ENCODE results near the gene FAM107B.
"Not testable (repeated sequence)": the region's sequence is repeated elsewhere in the genome, so short reads cannot be mapped to it uniquely, and the experiment has no call there.

Gene FAM107B

DNA sequence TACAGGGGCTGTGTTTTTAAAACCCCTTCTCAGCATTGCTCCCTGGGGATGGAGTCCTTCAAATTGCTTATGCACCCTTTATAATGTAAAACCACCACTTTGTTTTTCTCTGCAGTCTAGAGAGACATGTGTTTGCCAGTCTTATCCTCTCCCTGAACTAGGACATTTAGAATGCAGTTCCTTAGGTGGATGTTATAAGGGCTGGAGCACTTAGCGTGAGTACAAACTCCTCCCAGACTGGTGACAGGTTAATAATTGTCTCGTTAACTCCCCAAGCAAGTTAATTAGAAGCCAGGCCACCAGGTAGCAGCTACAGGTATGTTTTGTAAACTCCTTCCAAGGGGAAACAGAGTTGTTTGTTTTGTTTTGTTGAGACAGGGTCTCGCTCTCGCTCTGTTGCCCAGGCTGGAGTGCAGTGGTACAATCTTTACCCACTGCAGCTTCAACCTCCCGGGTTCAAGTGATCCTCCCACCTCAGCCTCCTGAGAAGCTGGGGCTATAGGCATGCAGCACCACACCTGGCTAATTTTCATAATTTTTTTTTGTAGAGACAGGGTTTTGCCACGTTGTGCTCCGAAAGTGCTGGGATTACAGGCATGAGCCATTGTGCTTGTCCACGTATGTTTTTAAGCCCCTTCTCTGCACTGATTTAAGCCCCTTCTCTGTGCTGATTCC lies 100.2 kb downstream of the FAM107B start:
- H3K36me3 Mint-ChIP-seq: no peaks in the 10 kb centered on the region
- no peak for ATAC-seq
- no peaks in the 10 kb centered on the region for H3K9me3 Mint-ChIP-seq
- peaks cover 25% of the 10 kb centered on the region for H3K4me1 Mint-ChIP-seq
- no peaks in the 10 kb centered on the region for H3K27me3 Mint-ChIP-seq
- peak overlapping the region; percentile 75 for H3K27ac Mint-ChIP-seq
- no peak overlapping the region for H3K4me3 Mint-ChIP-seq

DNA sequence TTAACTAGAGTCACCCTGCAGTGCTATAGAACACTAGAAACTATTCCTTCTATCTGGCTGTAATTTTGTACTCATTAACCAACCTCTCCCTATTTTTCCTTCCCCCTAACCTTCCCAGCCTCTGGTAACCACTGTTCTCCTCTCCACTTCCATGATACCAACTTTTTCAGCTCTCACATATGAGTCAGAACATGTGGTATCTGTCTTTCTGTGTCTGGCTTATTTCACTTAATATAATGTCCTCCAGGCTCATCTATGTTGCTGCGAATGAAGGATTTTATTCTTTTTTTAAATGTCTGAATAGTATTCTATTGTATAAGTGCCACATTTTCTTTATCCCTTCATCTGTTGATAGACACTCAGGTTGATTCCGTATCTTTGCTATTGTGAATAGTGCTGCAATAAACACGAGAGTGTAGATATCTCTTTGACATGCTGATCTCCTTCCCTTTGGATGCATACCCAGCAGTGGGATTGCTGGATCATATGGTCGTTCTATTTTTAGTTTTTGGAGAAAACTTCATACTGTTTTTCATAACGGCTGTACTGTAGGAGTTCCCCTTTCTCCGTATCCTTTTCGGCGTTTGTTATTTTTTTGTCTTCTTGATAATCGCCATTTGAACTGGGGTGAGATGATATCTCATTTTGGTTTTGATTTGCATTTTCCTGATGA lies 101.4 kb downstream of the FAM107B start:
- no peaks in the 10 kb centered on the region for H3K36me3 Mint-ChIP-seq
- H3K27ac Mint-ChIP-seq: peak overlapping the region; percentile 75
- H3K4me3 Mint-ChIP-seq: peak overlapping the region; percentile 66
- H3K9me3 Mint-ChIP-seq: no peaks in the 10 kb centered on the region
- H3K4me1 Mint-ChIP-seq: peaks cover 25% of the 10 kb centered on the region
- no peak for ATAC-seq
- H3K27me3 Mint-ChIP-seq: no peaks in the 10 kb centered on the region

DNA sequence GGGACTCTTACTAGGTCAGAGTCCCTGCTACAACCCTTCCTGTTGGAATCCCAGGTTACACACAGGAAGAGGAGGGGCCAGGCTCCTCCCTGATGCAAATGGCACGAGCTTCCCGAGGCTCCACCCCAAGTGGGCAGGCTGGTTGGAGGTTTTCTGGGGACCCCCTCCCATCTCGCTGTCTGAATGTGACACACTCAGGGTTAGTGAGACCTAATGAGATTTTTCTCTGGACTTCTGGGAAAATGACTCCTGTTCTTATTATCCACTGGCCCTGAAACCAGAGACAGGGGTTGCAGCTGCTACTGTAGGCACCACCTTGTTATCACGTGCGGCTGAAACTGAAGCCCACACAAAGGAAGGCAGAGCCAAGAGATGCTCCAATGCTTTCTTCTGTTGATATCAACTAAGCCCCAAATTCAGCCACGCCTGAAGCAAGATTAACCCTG lies 103.3 kb downstream of the FAM107B start:
- no peak overlapping the region for H3K4me3 Mint-ChIP-seq
- peaks cover 4% of the 10 kb centered on the region for H3K9me3 Mint-ChIP-seq
- H3K27ac Mint-ChIP-seq: no peak overlapping the region
- H3K27me3 Mint-ChIP-seq: no peaks in the 10 kb centered on the region
- ATAC-seq: no peak
- peaks cover 6% of the 10 kb centered on the region for H3K36me3 Mint-ChIP-seq
- H3K4me1 Mint-ChIP-seq: peaks cover 25% of the 10 kb centered on the region

DNA sequence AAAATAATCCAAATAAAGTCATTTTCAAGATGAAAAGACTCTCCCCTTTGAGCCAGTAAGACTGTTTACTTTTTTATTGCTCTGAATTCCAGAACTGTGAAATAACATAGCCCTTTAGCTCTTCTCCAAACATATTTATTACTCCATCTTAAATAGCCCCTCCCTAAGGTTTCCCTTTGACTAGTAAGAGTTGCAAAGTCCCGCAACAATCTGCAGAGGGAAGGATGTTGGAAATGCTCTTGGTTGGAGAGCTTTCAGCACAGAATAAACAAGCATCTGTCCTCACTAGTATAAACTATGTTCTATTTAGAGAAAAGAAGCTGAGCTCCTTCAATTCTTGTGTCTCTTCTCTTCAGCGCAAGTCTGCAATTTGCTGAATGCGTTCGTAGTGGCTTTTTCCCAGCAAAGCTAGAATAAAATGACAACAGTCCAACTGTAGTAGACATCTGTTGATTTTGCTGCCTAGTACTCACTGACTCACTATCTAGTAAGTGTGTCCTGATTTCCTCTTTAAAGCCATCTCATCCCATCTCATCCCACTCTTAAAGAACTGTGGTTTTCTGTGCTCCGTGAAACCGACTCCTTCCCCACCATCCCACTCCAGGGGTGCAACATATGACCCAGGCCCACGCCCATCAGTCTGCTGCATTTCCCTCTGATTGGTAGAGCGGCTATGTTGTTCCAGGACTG lies 104.0 kb downstream of the FAM107B start:
- Mint-ChIP-seq H3K9me3 (peaks cover 10% of the 10 kb centered on the region), H3K36me3 (peaks cover 13% of the 10 kb centered on the region), H3K4me1 (peaks cover 25% of the 10 kb centered on the region), H3K4me3 (no peak overlapping the region), H3K27ac (no peak overlapping the region), H3K27me3 (no peaks in the 10 kb centered on the region)
- no peak for ATAC-seq

DNA sequence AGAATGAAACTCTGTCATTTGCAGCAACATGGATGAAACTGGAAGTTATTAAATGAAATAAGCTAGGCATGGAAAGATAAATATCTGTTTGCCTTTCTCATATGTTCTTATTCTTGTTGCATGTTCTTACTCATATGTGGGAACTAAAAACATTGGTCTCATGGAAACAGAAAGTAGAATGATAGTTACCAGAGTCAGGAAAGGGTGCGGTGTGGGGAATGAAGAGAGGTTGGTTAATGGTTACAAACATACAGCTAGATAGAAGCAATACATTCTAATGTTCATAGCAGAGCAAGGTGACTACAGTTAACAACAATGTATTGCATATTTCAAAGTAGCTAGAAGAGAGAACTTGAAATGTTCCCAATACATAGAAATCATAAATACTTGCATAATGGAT lies 105.1 kb downstream of the FAM107B start:
- ATAC-seq: no peak
- Mint-ChIP-seq H3K36me3 (peaks cover 15% of the 10 kb centered on the region), H3K9me3 (peaks cover 10% of the 10 kb centered on the region), H3K27me3 (no peaks in the 10 kb centered on the region), H3K4me3 (no peak overlapping the region), H3K27ac (no peak overlapping the region), H3K4me1 (peaks cover 18% of the 10 kb centered on the region)

DNA sequence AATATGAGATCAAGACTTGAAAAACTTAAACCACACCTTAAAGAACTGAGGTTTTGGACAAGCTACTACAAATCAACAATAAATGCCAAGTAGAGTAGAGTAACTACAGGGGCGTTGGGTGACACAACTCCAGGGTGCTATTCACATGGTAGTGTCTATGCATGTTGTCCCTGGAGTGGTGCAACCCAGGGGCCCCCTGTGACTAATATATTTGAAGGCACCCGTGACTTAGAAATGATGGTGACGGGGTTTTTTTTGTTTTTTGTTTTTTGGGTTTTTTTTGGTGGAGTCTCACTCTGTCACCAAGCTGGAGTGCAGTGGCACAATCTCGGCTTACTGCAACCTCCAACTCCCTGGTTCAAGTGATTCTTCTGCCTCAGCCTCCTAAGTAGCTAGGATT lies 106.9 kb downstream of the FAM107B start:
- no peak overlapping the region for H3K27ac Mint-ChIP-seq
- H3K4me3 Mint-ChIP-seq: no peak overlapping the region
- H3K36me3 Mint-ChIP-seq: peaks cover 15% of the 10 kb centered on the region
- H3K4me1 Mint-ChIP-seq: peaks cover 7% of the 10 kb centered on the region
- H3K27me3 Mint-ChIP-seq: no peaks in the 10 kb centered on the region
- no peak for ATAC-seq
- H3K9me3 Mint-ChIP-seq: peaks cover 10% of the 10 kb centered on the region

DNA sequence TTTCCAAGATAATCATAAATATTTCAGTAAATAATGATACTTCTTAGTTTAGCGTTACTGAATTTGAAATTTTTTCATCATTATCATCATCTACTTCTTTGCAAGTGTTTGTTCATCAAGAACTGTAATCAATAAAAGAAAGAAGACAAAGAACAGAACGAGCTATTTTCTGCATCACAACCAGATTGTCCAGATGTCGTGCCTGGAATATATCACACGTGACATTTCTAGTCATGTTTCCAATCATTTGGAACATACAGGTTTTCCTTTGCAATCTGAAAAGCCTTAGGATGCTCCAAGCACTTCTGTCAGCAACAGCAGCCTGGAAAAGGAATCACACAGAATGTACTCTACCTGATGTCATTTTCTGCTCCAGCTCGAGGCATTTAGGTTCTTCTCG lies 107.4 kb downstream of the FAM107B start:
- Mint-ChIP-seq H3K27me3 (no peaks in the 10 kb centered on the region), H3K36me3 (peaks cover 15% of the 10 kb centered on the region), H3K4me1 (peaks cover 12% of the 10 kb centered on the region), H3K9me3 (peaks cover 10% of the 10 kb centered on the region), H3K27ac (no peak overlapping the region), H3K4me3 (no peak overlapping the region)
- ATAC-seq: no peak

DNA sequence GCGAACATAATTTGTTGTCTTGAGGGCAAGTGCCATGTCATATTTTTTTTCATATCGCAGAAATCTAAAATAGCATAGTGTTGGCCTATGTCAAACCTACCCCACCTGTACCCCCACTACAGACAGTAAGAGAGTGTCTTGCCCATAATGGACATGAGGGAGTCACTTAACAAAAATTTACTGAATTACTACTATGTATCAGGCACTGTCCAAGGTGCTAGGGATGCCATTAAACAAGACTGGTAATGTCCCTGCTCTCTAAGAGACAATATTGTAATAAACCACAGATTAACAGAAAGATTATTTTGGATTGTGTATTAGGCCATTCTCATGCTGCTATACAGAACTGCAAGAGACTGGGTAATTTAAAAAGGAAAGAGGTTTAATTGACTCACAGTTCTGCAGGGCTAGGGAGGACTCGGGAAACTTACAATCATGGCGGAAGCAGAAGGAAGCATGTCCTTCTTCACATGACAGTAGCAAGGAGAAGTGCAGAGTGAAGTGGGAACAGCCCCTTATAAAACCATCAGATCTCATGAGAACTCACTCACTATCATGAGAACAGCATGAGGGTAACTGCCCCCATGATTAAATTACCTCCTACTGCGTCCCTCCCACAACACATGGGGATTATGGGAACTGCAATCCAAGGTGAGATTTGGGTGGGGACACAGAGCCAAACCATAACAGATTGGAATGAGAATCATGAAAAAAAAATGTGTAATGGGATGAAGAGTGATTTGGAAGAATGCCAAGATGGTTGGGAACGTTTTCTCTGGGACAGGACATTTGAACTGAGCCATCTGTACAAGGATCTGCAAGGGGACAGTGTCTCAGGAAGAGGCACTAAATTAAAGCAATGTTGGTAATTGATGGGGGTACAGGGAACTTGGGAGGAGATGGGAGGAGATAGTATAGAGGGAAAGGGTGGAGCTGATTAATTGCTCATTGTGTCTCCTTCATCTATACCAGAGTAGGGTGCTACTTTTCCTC lies 108.5 kb downstream of the FAM107B start:
- Mint-ChIP-seq H3K9me3 (peaks cover 10% of the 10 kb centered on the region), H3K4me3 (no peak overlapping the region), H3K36me3 (peaks cover 15% of the 10 kb centered on the region), H3K27ac (no peak overlapping the region), H3K27me3 (no peaks in the 10 kb centered on the region), H3K4me1 (peaks cover 23% of the 10 kb centered on the region)
- ATAC-seq: no peak

DNA sequence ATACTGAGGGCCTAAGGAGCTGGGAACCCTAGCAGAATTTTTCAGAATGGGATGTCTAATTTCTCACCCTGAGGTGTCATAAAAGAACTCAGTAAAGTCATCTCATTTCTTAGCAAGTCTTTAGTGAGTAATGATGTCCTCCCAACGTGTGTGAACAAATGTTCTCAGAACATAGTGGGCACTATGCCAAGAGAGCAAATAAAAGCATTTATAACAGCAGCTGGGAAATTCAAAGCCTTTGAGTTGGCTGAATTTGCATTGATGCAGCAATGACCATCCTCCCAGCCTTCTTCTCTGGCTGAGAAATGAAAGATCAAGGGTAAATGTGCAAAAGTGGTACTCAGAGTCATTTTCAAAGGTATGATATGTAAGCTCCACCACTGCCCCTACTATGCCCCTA lies 109.4 kb downstream of the FAM107B start:
- Mint-ChIP-seq H3K9me3 (peaks cover 10% of the 10 kb centered on the region), H3K27me3 (no peaks in the 10 kb centered on the region), H3K4me1 (peaks cover 32% of the 10 kb centered on the region), H3K4me3 (no peak overlapping the region), H3K36me3 (peaks cover 15% of the 10 kb centered on the region), H3K27ac (no peak overlapping the region)
- no peak for ATAC-seq

DNA sequence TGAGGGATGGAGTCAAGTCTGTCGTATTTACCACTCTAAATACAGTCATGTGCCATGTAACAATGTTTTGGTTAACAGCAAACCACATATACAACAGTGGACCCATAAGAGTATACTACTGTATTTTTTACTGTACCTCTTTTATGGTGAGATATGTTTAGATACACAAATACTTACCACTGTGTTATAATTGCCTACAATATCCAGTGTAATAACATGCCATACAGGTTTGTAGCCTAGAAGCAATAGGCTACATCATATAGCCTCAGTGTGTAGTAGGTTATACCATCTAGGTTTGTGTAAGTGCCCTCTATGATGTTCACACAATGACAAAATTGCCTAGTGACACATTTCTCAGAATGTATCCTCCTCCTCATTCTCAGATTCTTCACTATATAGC lies 110.4 kb downstream of the FAM107B start:
- H3K4me3 Mint-ChIP-seq: no peak overlapping the region
- no peak overlapping the region for H3K27ac Mint-ChIP-seq
- H3K4me1 Mint-ChIP-seq: peaks cover 41% of the 10 kb centered on the region

DNA sequence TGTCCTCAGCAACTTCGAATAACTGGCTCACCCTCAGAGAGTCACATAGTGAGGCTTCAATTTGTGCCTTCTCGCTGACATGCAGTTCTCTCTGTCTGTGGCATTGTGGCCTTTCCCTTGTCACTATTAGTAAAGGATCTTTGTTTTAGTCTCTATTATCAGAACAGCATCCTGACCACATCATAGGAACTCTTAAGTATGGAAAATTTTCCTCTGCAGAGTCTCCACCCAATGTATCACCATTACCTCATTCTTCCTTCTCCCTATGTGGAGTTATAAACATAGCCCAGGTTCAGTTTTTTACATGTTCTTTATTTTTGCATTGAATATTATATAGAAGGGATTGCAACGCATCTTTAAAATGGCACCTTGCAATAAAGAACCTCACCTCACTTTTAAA lies 112.9 kb downstream of the FAM107B start:
- no peak overlapping the region for H3K4me3 Mint-ChIP-seq
- ATAC-seq: no peak
- peaks cover 12% of the 10 kb centered on the region for H3K9me3 Mint-ChIP-seq
- no peaks in the 10 kb centered on the region for H3K27me3 Mint-ChIP-seq
- H3K4me1 Mint-ChIP-seq: peaks cover 64% of the 10 kb centered on the region
- peaks cover 13% of the 10 kb centered on the region for H3K36me3 Mint-ChIP-seq
- peak overlapping the region; percentile 90 for H3K27ac Mint-ChIP-seq

More for the DNA sequence above, 110.4 kb downstream of the FAM107B start:
- no peak for ATAC-seq
- peaks cover 10% of the 10 kb centered on the region for H3K9me3 Mint-ChIP-seq
- no peaks in the 10 kb centered on the region for H3K27me3 Mint-ChIP-seq
- peaks cover 15% of the 10 kb centered on the region for H3K36me3 Mint-ChIP-seq

DNA sequence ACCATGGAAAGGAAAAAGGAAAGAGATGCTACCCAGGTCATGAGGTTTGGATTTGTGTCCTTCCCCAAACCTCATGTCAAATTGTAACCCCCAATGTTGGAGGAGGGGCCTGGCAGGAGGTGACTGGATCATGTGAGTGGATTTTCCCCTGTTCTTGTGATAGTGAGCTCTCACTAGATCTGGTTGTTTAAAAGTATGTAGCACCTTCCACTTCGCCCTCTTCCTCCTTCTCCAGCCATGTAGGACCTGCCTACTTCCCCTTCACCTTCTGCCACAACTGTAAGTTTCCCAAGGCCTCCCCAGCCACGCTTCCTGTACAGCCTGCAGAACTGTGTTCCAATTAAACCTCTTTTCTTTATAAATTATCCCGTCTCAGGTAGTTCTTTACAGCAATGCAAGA lies 113.9 kb downstream of the FAM107B start:
- Mint-ChIP-seq H3K36me3 (peaks cover 3% of the 10 kb centered on the region), H3K27me3 (no peaks in the 10 kb centered on the region), H3K9me3 (peaks cover 3% of the 10 kb centered on the region), H3K4me3 (no peak overlapping the region), H3K4me1 (peaks cover 74% of the 10 kb centered on the region), H3K27ac (peak overlapping the region; percentile 90)
- no peak for ATAC-seq

DNA sequence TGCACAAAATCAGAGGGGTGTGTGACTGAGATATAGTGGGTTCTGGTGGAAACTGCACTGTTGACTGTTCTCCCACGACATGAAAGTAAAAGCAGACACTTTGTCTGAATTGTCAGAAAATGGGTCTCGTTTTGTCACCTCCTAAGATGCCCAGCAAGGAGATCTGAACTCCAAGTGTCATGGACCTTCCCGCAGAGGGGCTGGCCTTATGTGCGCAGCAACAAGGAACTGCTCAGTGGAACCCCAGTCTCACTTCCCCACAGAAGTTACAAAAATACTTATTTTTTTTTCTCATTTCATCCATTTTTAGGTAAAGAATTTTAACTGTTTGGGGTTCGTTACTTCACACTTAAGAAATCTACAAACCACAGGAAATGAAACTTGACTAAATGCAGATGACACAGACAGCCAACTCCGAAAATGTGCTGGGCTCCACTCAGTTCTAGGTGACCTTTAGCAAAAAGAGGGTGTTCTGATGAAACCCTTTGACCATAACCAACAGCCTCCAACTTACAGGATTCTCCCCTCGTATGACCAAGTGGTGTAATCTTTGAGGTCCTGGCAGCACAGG lies 115.0 kb downstream of the FAM107B start:
- Mint-ChIP-seq H3K4me3 (peak overlapping the region; percentile 39), H3K27ac (peak overlapping the region; percentile 90), H3K4me1 (peaks cover 85% of the 10 kb centered on the region), H3K27me3 (no peaks in the 10 kb centered on the region), H3K9me3 (peaks cover 2% of the 10 kb centered on the region), H3K36me3 (no peaks in the 10 kb centered on the region)
- ATAC-seq: peak; percentile 90

DNA sequence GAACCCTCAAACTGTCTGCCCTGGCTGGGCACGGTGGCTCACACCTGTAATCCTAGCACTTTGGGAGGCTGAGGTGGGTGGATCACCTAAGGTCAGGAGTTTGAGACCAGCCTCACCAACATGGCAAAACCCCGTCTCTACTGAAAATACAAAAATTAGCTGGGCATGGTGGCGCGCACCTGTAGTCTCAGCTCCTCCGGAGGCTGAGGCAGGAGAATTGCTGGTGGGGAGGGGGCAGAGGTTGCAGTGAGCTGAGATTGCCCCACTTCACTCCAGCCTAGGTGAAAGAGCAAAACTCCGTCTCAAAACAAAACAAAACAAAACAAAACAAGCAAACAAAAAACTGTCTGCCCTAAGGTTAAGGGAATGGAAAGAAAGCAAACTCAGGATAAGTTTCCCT lies 115.6 kb downstream of the FAM107B start:
- H3K36me3 Mint-ChIP-seq, ATAC-seq: not testable (repeated sequence)
- H3K4me1 Mint-ChIP-seq: peaks cover 91% of the 10 kb centered on the region

More for the DNA sequence above, 115.6 kb downstream of the FAM107B start:
- Mint-ChIP-seq H3K27ac (peak overlapping the region; percentile 90), H3K4me3 (peak overlapping the region; percentile 39)
- H3K27me3 Mint-ChIP-seq, H3K9me3 Mint-ChIP-seq: not testable (repeated sequence)

All from stimulated activated memory B cell treated with anti-CD40 and anti-IgM and Interleukin-4, amounts not matched to agents 10 μg/mL and 1 μg/mL and 100 μg/mL, for 72 hours (primary cell).